ENCODE measurements around the gene NUP62.

Gene NUP62

DNA sequence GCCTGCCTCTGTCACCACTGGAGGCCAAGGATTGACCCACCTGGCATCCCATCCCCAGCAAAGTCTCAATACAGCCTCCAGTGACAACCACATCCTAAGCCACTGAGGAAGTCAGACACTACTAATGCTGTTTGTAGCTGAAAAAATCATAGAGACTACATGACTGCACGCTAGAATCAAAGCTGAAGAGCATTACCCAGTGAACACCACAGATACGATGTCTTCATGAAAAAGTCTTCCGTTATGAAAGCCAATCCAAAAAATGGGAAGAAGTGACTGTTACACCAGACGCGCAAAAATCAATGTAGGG, 11.1 kb upstream of the NUP62 start:
- H3K9me3 ChIP-seq (ENCODE audit: insufficient read depth, low read length, severe bottlenecking), result no peaks in the 10 kb centered on the region
- DNase-seq (no peak), ATAC-seq (ENCODE audit: insufficient read depth, low read depth) (no peak; the same call in 2 of the 3 replicates)
- TF ChIP-seq, protein P1, sequence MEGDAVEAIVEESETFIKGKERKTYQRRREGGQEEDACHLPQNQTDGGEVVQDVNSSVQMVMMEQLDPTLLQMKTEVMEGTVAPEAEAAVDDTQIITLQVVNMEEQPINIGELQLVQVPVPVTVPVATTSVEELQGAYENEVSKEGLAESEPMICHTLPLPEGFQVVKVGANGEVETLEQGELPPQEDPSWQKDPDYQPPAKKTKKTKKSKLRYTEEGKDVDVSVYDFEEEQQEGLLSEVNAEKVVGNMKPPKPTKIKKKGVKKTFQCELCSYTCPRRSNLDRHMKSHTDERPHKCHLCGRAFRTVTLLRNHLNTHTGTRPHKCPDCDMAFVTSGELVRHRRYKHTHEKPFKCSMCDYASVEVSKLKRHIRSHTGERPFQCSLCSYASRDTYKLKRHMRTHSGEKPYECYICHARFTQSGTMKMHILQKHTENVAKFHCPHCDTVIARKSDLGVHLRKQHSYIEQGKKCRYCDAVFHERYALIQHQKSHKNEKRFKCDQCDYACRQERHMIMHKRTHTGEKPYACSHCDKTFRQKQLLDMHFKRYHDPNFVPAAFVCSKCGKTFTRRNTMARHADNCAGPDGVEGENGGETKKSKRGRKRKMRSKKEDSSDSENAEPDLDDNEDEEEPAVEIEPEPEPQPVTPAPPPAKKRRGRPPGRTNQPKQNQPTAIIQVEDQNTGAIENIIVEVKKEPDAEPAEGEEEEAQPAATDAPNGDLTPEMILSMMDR (IDR thresholded peaks at IDR 0.05; ENCODE audit: borderline replicate concordance, extremely low read depth, low read length, poor library complexity, severe bottlenecking), result no peak
- no peak for TF ChIP-seq EZH2 (IDR thresholded peaks at IDR 0.05; ENCODE audit: borderline replicate concordance, low read depth, low read length, severe bottlenecking)
- no peaks in the 10 kb centered on the region for H3K79me2 ChIP-seq (ENCODE audit: insufficient read depth, low read length)
- H3K27me3 ChIP-seq (ENCODE audit: insufficient read depth, low read length, poor library complexity), result no peaks in the 10 kb centered on the region
- H4K20me1 ChIP-seq (ENCODE audit: insufficient read depth, low read length), result peaks cover 5% of the 10 kb centered on the region; the same call in 1 of the 2 replicates
- H3K36me3 ChIP-seq (ENCODE audit: insufficient read depth, low read length), result no peaks in the 10 kb centered on the region
- H3K27ac ChIP-seq (ENCODE audit: low read length), result no peak overlapping the region
- no peak overlapping the region for H2AFZ ChIP-seq (ENCODE audit: low read depth, low read length)
- H3K4me3 ChIP-seq (ENCODE audit: low read depth in 1 of 2, low read length in 2 of 2), result no peak overlapping the region
- no peak overlapping the region for H3K4me2 ChIP-seq (ENCODE audit: insufficient read depth, low read length)
- peaks cover 6% of the 10 kb centered on the region; the same call in 1 of the 2 replicates for H3K4me1 ChIP-seq (ENCODE audit: insufficient read depth, low read length)
- no peak overlapping the region for H3K9ac ChIP-seq (ENCODE audit: low read depth, low read length)

DNA sequence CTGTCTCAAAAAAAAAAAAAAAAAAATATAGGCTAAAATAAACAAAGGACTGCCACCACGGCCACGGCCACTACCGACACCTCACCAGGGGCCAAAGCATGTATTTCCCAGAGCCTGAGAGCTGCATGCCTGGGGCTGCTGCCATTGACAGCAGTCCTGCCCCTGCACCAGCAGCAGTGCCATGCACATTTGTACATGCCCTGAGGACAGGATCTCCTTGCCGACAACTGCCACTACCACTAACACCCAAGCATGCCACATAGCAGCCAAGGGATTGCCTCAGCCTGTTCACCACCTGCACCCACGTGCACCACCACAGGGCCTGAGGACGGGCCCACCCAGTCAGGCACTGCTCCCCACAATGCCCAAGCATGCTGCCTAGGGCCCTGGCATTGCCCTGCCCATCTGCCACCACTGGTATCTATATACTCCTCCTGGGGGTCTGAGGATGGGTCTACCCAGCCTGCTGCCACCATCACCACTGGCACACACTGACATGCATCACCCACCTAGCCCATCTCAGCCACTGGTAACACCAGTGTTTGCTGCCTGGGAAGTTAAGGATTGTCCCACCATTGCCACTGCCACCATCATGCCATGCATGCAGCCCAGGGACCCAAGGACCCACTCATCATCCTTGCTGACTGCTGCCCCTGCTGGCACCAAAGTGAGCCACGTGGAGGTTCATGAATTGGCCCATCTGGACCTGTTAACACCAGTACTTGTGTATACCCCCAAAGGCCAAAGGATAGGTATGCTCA, 10.6 kb upstream of the NUP62 start:
- Histone ChIP-seq H4K20me1 (ENCODE audit: insufficient read depth, low read length) (peaks cover 5% of the 10 kb centered on the region; the same call in 1 of the 2 replicates), H3K9ac (ENCODE audit: low read depth, low read length) (no peak overlapping the region), H2AFZ (ENCODE audit: low read depth, low read length) (no peak overlapping the region), H3K27ac (ENCODE audit: low read length) (no peak overlapping the region), H3K27me3 (ENCODE audit: insufficient read depth, low read length, poor library complexity) (no peaks in the 10 kb centered on the region), H3K4me1 (ENCODE audit: insufficient read depth, low read length) (peaks cover 6% of the 10 kb centered on the region; the same call in 1 of the 2 replicates), H3K79me2 (ENCODE audit: insufficient read depth, low read length) (no peaks in the 10 kb centered on the region), H3K9me3 (ENCODE audit: insufficient read depth, low read length, severe bottlenecking) (no peaks in the 10 kb centered on the region), H3K4me2 (ENCODE audit: insufficient read depth, low read length) (no peak overlapping the region), H3K36me3 (ENCODE audit: insufficient read depth, low read length) (no peaks in the 10 kb centered on the region), H3K4me3 (ENCODE audit: low read depth in 1 of 2, low read length in 2 of 2) (no peak overlapping the region)
- DNase-seq, result no peak
- peak; percentile 27; the same call in 1 of the 3 replicates for ATAC-seq (ENCODE audit: insufficient read depth, low read depth)
- TF ChIP-seq, protein P1 (IDR thresholded peaks at IDR 0.05; ENCODE audit: borderline replicate concordance, extremely low read depth, low read length, poor library complexity, severe bottlenecking), result peak; percentile 44
- TF ChIP-seq EZH2 (IDR thresholded peaks at IDR 0.05; ENCODE audit: borderline replicate concordance, low read depth, low read length, severe bottlenecking), result no peak

DNA sequence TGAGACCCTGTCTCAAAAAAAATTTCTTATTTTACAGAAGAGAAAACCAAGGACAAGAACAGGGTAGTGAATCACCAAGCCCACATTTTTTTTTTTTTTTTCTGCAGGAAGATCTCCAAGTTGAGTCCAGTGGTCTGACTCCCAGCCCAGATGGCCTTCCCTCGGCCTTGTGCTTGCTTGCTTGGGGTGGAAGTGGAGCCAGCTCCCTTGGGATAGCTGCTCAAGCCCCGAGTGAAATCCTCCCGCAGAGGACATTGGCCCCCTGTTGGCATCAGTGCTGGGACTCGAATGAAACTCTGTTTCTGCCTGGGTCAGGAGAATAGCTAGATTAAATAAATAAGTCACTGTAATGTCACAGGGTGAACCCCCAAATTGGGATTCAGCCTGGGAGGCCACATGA, 9.4 kb upstream of the NUP62 start:
- TF ChIP-seq, protein P1 (IDR thresholded peaks at IDR 0.05; ENCODE audit: borderline replicate concordance, extremely low read depth, low read length, poor library complexity, severe bottlenecking), result no peak
- DNase-seq, result no peak
- ATAC-seq (ENCODE audit: insufficient read depth, low read depth), result no peak
- H3K4me2 ChIP-seq (ENCODE audit: insufficient read depth, low read length), result no peak overlapping the region
- H3K4me1 ChIP-seq (ENCODE audit: insufficient read depth, low read length), result peaks cover 6% of the 10 kb centered on the region; the same call in 1 of the 2 replicates
- H3K9me3 ChIP-seq (ENCODE audit: insufficient read depth, low read length, severe bottlenecking), result no peaks in the 10 kb centered on the region
- peaks cover 6% of the 10 kb centered on the region; the same call in 1 of the 2 replicates for H4K20me1 ChIP-seq (ENCODE audit: insufficient read depth, low read length)
- peaks cover under 1% of the 10 kb centered on the region; the same call in 1 of the 2 replicates for H3K36me3 ChIP-seq (ENCODE audit: insufficient read depth, low read length)
- H3K27me3 ChIP-seq (ENCODE audit: insufficient read depth, low read length, poor library complexity), result no peaks in the 10 kb centered on the region
- H3K4me3 ChIP-seq (ENCODE audit: low read depth in 1 of 2, low read length in 2 of 2), result no peak overlapping the region
- H2AFZ ChIP-seq (ENCODE audit: low read depth, low read length), result no peak overlapping the region
- no peak overlapping the region for H3K9ac ChIP-seq (ENCODE audit: low read depth, low read length)
- no peak overlapping the region for H3K27ac ChIP-seq (ENCODE audit: low read length)
- peaks cover 2% of the 10 kb centered on the region; the same call in 1 of the 2 replicates for H3K79me2 ChIP-seq (ENCODE audit: insufficient read depth, low read length)
